ENCODE results near the gene USF1. TPM values are rescaled to one million over a fixed set of nuclear protein-coding genes. Genes with fewer than 3 reads are reported as not detected.

USF1 gene
- total and polyA plus RNA-seq, 2 donors from 2014 or later: 48.7 to 56.1 TPM

DNA sequence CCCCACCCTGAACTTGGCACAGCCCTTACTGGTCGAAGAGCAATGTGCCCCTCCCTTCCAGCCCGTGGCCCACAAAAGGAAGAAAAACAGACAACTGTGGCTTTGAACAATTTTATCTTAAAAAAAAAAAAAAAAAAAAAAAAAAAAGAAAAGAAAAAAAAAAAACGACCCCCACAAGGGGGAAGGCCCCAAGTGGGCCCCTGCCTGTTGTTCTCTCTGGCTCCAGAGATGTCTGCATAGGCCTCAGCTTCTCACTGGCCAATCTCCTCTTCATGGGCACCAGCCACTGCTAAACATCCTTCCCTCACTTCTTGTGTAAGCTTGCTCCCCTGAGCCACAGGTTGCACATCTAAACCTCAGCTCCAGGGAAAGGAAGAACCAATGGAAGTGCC, 6.6 kb downstream of the USF1 start:
- DNase-seq (no peak), FAIRE-seq (no peak)
- Histone ChIP-seq H3K36me3 (ENCODE audit: control insufficient read depth in 2 of 3, insufficient read depth in 3 of 3, low read length in 3 of 3) (peaks cover 10 to 35% (median 31%) of the 10 kb centered on the region in 3 donors), H3K4me1 (ENCODE audit: control insufficient read depth in 2 of 3, insufficient read depth in 2 of 3, low read depth in 1 of 3, low read length in 3 of 3) (peaks cover under 1 to 6% (median 6%) of the 10 kb centered on the region in 3 donors), H3K4me3 (ENCODE audit: low read length in 3 of 3) (peak overlapping the region; percentile 34 to 74 (median 70)), H3K9ac (ENCODE audit: low read length in 3 of 3) (no peak overlapping the region), H3K27ac (ENCODE audit: low read depth in 2 of 2, low read length in 2 of 2) (no peak overlapping the region), H3K9me3 (ENCODE audit: control insufficient read depth in 2 of 3, insufficient read depth in 1 of 3, low read length in 3 of 3) (no peaks in the 10 kb centered on the region), H3K27me3 (ENCODE audit: control insufficient read depth, insufficient read depth, low read length) (no peaks in the 10 kb centered on the region)
- intact Hi-C loops (cut with DNase I): no loop called here
- no peak for TF ChIP-seq CTCF (IDR thresholded peaks at IDR 0.05; ENCODE audit: borderline replicate concordance, extremely low read depth, insufficient read depth)

DNA sequence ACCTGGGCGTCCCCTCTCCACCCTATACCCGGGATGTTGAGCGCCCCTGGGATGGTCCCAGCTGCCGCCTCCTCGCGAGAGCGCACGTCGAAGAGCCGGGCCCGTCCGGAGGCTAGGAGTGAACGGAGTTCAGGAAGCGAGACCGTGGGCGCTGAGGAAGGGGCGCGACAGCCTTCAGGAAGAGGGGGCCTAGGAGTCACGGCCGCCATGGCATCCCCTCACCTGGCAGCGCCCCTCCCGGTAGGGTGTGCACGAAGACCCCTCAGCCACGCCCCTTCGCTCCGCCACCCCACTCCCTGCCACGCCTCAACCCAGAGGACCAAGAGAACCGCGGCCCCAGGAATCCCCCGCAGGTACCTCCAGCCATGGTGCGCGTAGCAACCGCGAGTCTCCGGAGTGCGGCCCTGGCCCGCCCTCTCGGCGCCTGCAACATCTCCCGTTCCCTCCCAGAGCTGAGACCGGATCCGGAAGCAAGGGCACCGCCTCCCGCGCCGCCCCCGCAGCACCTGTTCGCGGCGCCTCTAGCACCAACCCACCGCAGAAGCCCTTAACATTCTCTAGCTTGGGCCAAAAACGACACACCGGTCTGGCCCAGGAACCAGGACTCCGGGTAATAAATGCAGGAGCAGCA, 7.1 kb downstream of the USF1 start, which contains the start of gene TSTD1:
TSS of gene TSTD1 (minus strand) at position 442 of the 631 bp plus-strand sequence. CDS start at position 367, 75 bp downstream.
- Histone ChIP-seq H3K27ac (ENCODE audit: low read depth in 2 of 2, low read length in 2 of 2) (peak within 1 kb of the TSS; percentile 40 to 43), H3K9me3 (ENCODE audit: control insufficient read depth in 2 of 3, insufficient read depth in 1 of 3, low read length in 3 of 3) (no peaks in the 10 kb centered on the region), H3K9ac (ENCODE audit: low read length in 3 of 3) (peak within 1 kb of the TSS in 2 of 3 donors; percentile 12 to 65), H3K4me1 (ENCODE audit: control insufficient read depth in 2 of 3, insufficient read depth in 2 of 3, low read depth in 1 of 3, low read length in 3 of 3) (peaks cover 0 to 5% (median 4%) of the 10 kb centered on the region in 3 donors), H3K36me3 (ENCODE audit: control insufficient read depth in 2 of 3, insufficient read depth in 3 of 3, low read length in 3 of 3) (peaks cover 10 to 35% (median 31%) of the 10 kb centered on the region in 3 donors), H3K27me3 (ENCODE audit: control insufficient read depth, insufficient read depth, low read length) (no peaks in the 10 kb centered on the region), H3K4me3 (ENCODE audit: low read length in 3 of 3) (peak within 1 kb of the TSS; percentile 60 to 74 (median 70))
- intact Hi-C loops (cut with DNase I): no loop called here
- no peak for TF ChIP-seq CTCF (IDR thresholded peaks at IDR 0.05; ENCODE audit: borderline replicate concordance, extremely low read depth, insufficient read depth)
- DNase-seq: peak; percentile 81 to 90 (median 85)
- FAIRE-seq: no peak

- intact Hi-C loops (cut with DNase I): no loop called here
- H3K4me1 ChIP-seq (ENCODE audit: control insufficient read depth in 2 of 3, insufficient read depth in 2 of 3, low read depth in 1 of 3, low read length in 3 of 3): peaks cover 0 to 5% (median 4%) of the 10 kb centered on the region in 3 donors
- FAIRE-seq (no peak), DNase-seq (peak in 1 of 5 donors; percentile 68)
- peak overlapping the region in 1 of 2 donors; percentile 40 for H3K27ac ChIP-seq (ENCODE audit: low read depth in 2 of 2, low read length in 2 of 2)
- peaks cover 10 to 35% (median 29%) of the 10 kb centered on the region in 3 donors for H3K36me3 ChIP-seq (ENCODE audit: control insufficient read depth in 2 of 3, insufficient read depth in 3 of 3, low read length in 3 of 3)
- peak overlapping the region in 1 of 3 donors; percentile 65 for H3K9ac ChIP-seq (ENCODE audit: low read length in 3 of 3)
- peak overlapping the region; percentile 60 to 74 (median 70) for H3K4me3 ChIP-seq (ENCODE audit: low read length in 3 of 3)
- no peak for TF ChIP-seq CTCF (IDR thresholded peaks at IDR 0.05; ENCODE audit: borderline replicate concordance, extremely low read depth, insufficient read depth)
- H3K9me3 ChIP-seq (ENCODE audit: control insufficient read depth in 2 of 3, insufficient read depth in 1 of 3, low read length in 3 of 3): no peaks in the 10 kb centered on the region
- H3K27me3 ChIP-seq (ENCODE audit: control insufficient read depth, insufficient read depth, low read length): no peaks in the 10 kb centered on the region
Measured at GRCh38 chr1:161037661-161038522, 7.9 kb downstream of the USF1 start.

Measured in kidney (tissue), 14 donors.